PC-9 (cell line): ENCODE results near the gene LMNTD2.

Source experiments
- EZH2 ChIP-seq: fragments of 200-600 bp; sonication (generic); IDR thresholded peaks from 2 replicates; pipeline ENCODE4 v1.8.0; 2017; ENCODE audit warnings: antibody characterized with exemption, low read depth
- TF ChIP-seq, protein P1 (sequence below): fragments of 200-600 bp; sonication (generic); conservative IDR thresholded peaks from 2 replicates; pipeline ENCODE4 v1.6.1; 2017; ENCODE audit warnings: mixed run types, antibody characterized with exemption, mild to moderate bottlenecking, moderate library complexity

DNA sequence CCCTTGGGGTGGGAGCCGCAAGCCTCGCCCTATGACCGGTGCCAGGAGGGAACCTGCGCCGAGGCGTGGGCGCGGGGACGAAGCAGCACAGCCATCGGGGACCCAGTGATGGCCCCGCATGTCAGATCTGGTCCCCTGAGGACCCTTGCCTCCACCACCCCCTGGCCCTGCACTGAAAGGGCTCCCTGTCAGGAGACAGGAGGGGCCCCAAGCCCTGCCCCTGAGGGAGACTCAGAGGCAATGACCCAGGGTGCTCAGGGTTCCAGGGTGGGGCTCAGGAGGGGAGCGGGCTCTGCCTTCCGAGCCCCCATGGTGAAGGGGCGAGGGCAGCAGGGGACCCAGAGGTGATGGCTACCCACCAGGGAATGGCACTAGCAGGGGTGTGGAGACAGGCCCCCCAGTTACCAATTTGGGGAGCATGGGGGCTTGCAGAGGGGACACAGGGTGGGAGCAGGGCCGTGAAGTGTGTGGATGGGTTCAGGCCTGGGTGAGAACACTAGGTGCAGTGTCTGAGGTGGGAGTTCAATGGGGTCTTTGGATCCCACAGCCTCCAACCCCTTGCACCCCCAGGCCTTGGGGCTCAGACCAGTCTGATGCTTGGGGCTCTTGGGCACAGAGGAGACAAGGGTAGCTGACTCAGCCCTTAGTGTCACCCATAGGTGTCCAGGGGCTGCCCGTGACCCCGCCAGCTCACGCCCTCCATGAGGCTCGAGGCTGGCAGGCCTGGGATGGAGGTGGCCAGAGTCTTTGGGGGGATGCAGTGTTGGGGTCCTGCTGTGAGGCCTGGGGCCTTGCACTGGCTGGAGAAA is 22.7 kb downstream of the LMNTD2 start:
- TF ChIP-seq, protein P1, sequence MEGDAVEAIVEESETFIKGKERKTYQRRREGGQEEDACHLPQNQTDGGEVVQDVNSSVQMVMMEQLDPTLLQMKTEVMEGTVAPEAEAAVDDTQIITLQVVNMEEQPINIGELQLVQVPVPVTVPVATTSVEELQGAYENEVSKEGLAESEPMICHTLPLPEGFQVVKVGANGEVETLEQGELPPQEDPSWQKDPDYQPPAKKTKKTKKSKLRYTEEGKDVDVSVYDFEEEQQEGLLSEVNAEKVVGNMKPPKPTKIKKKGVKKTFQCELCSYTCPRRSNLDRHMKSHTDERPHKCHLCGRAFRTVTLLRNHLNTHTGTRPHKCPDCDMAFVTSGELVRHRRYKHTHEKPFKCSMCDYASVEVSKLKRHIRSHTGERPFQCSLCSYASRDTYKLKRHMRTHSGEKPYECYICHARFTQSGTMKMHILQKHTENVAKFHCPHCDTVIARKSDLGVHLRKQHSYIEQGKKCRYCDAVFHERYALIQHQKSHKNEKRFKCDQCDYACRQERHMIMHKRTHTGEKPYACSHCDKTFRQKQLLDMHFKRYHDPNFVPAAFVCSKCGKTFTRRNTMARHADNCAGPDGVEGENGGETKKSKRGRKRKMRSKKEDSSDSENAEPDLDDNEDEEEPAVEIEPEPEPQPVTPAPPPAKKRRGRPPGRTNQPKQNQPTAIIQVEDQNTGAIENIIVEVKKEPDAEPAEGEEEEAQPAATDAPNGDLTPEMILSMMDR, result no peak
- TF ChIP-seq EZH2, result no peak
